T-helper 17 cell (primary cell): ENCODE data around the gene ITGA4. TPM values are rescaled to one million over a fixed set of nuclear protein-coding genes. Genes with fewer than 3 reads are reported as not detected.

Experiments
- ATAC-seq: fragments of 150-1000 bp; cut with Tn5 transposase; 2 replicates; pipeline ENCODE4 v1.10.0; 2021; ENCODE audit warnings: mild to moderate bottlenecking, moderate library complexity
- DNase-seq, 3 donors: peaks; one replicate each; pipeline versions ENCODE4 v3.0.0 to v3.0.0-alpha.2; 2020 to 2021
- H3K9me3 ChIP-seq: one replicate; pipeline ENCODE4 v1.7.0; 2013; ENCODE audit warnings: low read length, mild to moderate bottlenecking; ENCODE audit not compliant: control insufficient read depth, poor library complexity, severe bottlenecking
- H3K27ac Mint-ChIP-seq: one replicate; pipeline ENCODE4 v1.8.0; 2022; ENCODE audit warnings: mild to moderate bottlenecking, moderate library complexity, mixed read lengths
- H3K27me3 Mint-ChIP-seq: one replicate; pipeline ENCODE4 v1.8.0; 2022; ENCODE audit warnings: mixed read lengths
- H3K36me3 Mint-ChIP-seq: one replicate; pipeline ENCODE4 v1.8.0; 2022; ENCODE audit warnings: low read depth, mixed read lengths
- H3K4me1 Mint-ChIP-seq: one replicate; pipeline ENCODE4 v1.8.0; 2022; ENCODE audit warnings: mild to moderate bottlenecking, mixed read lengths
- H3K4me3 Mint-ChIP-seq: one replicate; pipeline ENCODE4 v1.8.0; 2022; ENCODE audit warnings: mild to moderate bottlenecking, moderate library complexity, mixed read lengths
- total RNA-seq, 4 donors: library from RNA in 2 of 4; stranded (reverse) in 2 of 4; gene quantifications; one replicate each; pipeline ENCODE4 v1.2.3 and lab custom pipeline; 2022 to 2026

ITGA4 gene
- total RNA-seq, 2 donors from 2014 or later: 227 to 237 TPM

- ATAC-seq: no peak
- Mint-ChIP-seq H3K27ac (no peak overlapping the region), H3K36me3 (no peaks in the 10 kb centered on the region), H3K4me3 (no peak overlapping the region), H3K4me1 (no peaks in the 10 kb centered on the region), H3K27me3 (no peaks in the 10 kb centered on the region)
- DNase-seq: no peak
- no peaks in the 10 kb centered on the region for H3K9me3 ChIP-seq
Observed at GRCh38 chr2:181546086-181546485, 88.9 kb downstream of the ITGA4 start.

- no peaks in the 10 kb centered on the region for H3K9me3 ChIP-seq
- H3K4me1 Mint-ChIP-seq: no peaks in the 10 kb centered on the region
- no peaks in the 10 kb centered on the region for H3K27me3 Mint-ChIP-seq
- no peak overlapping the region for H3K27ac Mint-ChIP-seq
- DNase-seq (no peak), ATAC-seq (no peak)
- H3K4me3 Mint-ChIP-seq: no peak overlapping the region
- peaks cover 3% of the 10 kb centered on the region for H3K36me3 Mint-ChIP-seq
Observed at GRCh38 chr2:181552808-181553207, 95.6 kb downstream of the ITGA4 start.

GRCh38 chr2:181553244-181553643, 96.1 kb downstream of the ITGA4 start:
- H3K27me3 Mint-ChIP-seq: no peaks in the 10 kb centered on the region
- no peak overlapping the region for H3K4me3 Mint-ChIP-seq
- no peaks in the 10 kb centered on the region for H3K9me3 ChIP-seq
- H3K36me3 Mint-ChIP-seq: peaks cover 3% of the 10 kb centered on the region
- H3K4me1 Mint-ChIP-seq: no peaks in the 10 kb centered on the region
- ATAC-seq (no peak), DNase-seq (no peak)
- H3K27ac Mint-ChIP-seq: no peak overlapping the region

GRCh38 chr2:181554061-181554830, 97.1 kb downstream of the ITGA4 start:
- DNase-seq (no peak), ATAC-seq (no peak)
- Mint-ChIP-seq H3K27ac (no peak overlapping the region), H3K4me1 (no peaks in the 10 kb centered on the region), H3K36me3 (peaks cover 7% of the 10 kb centered on the region), H3K4me3 (no peak overlapping the region), H3K27me3 (no peaks in the 10 kb centered on the region)
- no peaks in the 10 kb centered on the region for H3K9me3 ChIP-seq

- ATAC-seq (no peak), DNase-seq (no peak)
- Mint-ChIP-seq H3K36me3 (peaks cover 7% of the 10 kb centered on the region), H3K4me1 (no peaks in the 10 kb centered on the region), H3K4me3 (no peak overlapping the region), H3K27ac (no peak overlapping the region), H3K27me3 (no peaks in the 10 kb centered on the region)
- no peaks in the 10 kb centered on the region for H3K9me3 ChIP-seq
Observed at GRCh38 chr2:181558371-181558770, 101.2 kb downstream of the ITGA4 start.

GRCh38 chr2:181563101-181563692, 106.0 kb downstream of the ITGA4 start:
- no peak for ATAC-seq
- Mint-ChIP-seq H3K27me3 (peaks cover 5% of the 10 kb centered on the region), H3K36me3 (peaks cover 4% of the 10 kb centered on the region), H3K4me1 (no peaks in the 10 kb centered on the region), H3K27ac (no peak overlapping the region), H3K4me3 (no peak overlapping the region)
- no peak for DNase-seq
- H3K9me3 ChIP-seq: no peaks in the 10 kb centered on the region

GRCh38 chr2:181566334-181567032, 109.3 kb downstream of the ITGA4 start:
- Mint-ChIP-seq H3K4me1 (no peaks in the 10 kb centered on the region), H3K4me3 (no peak overlapping the region), H3K27ac (no peak overlapping the region), H3K36me3 (no peaks in the 10 kb centered on the region), H3K27me3 (peaks cover 14% of the 10 kb centered on the region)
- ATAC-seq (no peak), DNase-seq (no peak)
- no peaks in the 10 kb centered on the region for H3K9me3 ChIP-seq

GRCh38 chr2:181570059-181570458, 112.9 kb downstream of the ITGA4 start:
- Mint-ChIP-seq H3K27ac (no peak overlapping the region), H3K4me3 (no peak overlapping the region), H3K36me3 (no peaks in the 10 kb centered on the region), H3K27me3 (peaks cover 31% of the 10 kb centered on the region), H3K4me1 (no peaks in the 10 kb centered on the region)
- DNase-seq: no peak
- no peak for ATAC-seq
- no peaks in the 10 kb centered on the region for H3K9me3 ChIP-seq

GRCh38 chr2:181570833-181571661, 113.9 kb downstream of the ITGA4 start:
- H3K27ac Mint-ChIP-seq: peak overlapping the region; percentile 14
- peaks cover 31% of the 10 kb centered on the region for H3K27me3 Mint-ChIP-seq
- no peaks in the 10 kb centered on the region for H3K4me1 Mint-ChIP-seq
- no peak for DNase-seq
- no peak for ATAC-seq
- H3K9me3 ChIP-seq: no peaks in the 10 kb centered on the region
- no peak overlapping the region for H3K4me3 Mint-ChIP-seq
- H3K36me3 Mint-ChIP-seq: no peaks in the 10 kb centered on the region

- H3K9me3 ChIP-seq: no peaks in the 10 kb centered on the region
- peaks cover 31% of the 10 kb centered on the region for H3K27me3 Mint-ChIP-seq
- H3K4me3 Mint-ChIP-seq: no peak overlapping the region
- no peak overlapping the region for H3K27ac Mint-ChIP-seq
- H3K4me1 Mint-ChIP-seq: no peaks in the 10 kb centered on the region
- DNase-seq (no peak), ATAC-seq (no peak)
- H3K36me3 Mint-ChIP-seq: no peaks in the 10 kb centered on the region
Observed at GRCh38 chr2:181573140-181573736, 116.1 kb downstream of the ITGA4 start.

GRCh38 chr2:181574321-181574720, 117.1 kb downstream of the ITGA4 start:
- Mint-ChIP-seq H3K27me3 (peaks cover 31% of the 10 kb centered on the region), H3K27ac (no peak overlapping the region), H3K36me3 (no peaks in the 10 kb centered on the region), H3K4me3 (no peak overlapping the region), H3K4me1 (no peaks in the 10 kb centered on the region)
- no peaks in the 10 kb centered on the region for H3K9me3 ChIP-seq
- no peak for DNase-seq
- ATAC-seq: no peak

- Mint-ChIP-seq H3K27me3 (peaks cover 28% of the 10 kb centered on the region), H3K36me3 (no peaks in the 10 kb centered on the region), H3K4me1 (no peaks in the 10 kb centered on the region), H3K27ac (no peak overlapping the region), H3K4me3 (no peak overlapping the region)
- H3K9me3 ChIP-seq: no peaks in the 10 kb centered on the region
- no peak for DNase-seq
- ATAC-seq: no peak
Observed at GRCh38 chr2:181575024-181575649, 118.0 kb downstream of the ITGA4 start.
